Heart right ventricle (tissue), 16 donors: Measurements from ENCODE around the gene ADH7. TPM values are rescaled to one million over a fixed set of nuclear protein-coding genes. Genes with fewer than 3 reads are reported as not detected.
"Not testable (repeated sequence)": the region's sequence is repeated elsewhere in the genome, so short reads cannot be mapped to it uniquely, and the experiment has no call there.

Source experiments
- ATAC-seq, 8 donors: fragments of 200-7000 bp; cut with Tn5 transposase; one replicate each; pipeline ENCODE4 v1.9.1; 2020; ENCODE audit warnings: mild to moderate bottlenecking in 8 of 8, moderate library complexity in 8 of 8, moderate number of reproducible peaks in 1 of 8
- DNase-seq, 2 donors: peaks; one replicate each; pipeline ENCODE4 v3.0.0-alpha.2; 2020
- H3K27ac ChIP-seq, 10 donors: fragments of 200-600 bp; sonication (generic) in 2 of 10; one replicate each; pipeline versions ENCODE4 v1.5.0 to v1.8.0; 2020 to 2022; ENCODE audit warnings: mild to moderate bottlenecking in 3 of 10
- H3K27me3 ChIP-seq, 7 donors: fragments of 200-600 bp; one replicate each; pipeline ENCODE4 v1.8.0; 2021 to 2022; ENCODE audit warnings: mild to moderate bottlenecking in 2 of 7
- H3K36me3 ChIP-seq, 9 donors: fragments of 200-600 bp; sonication (generic) in 1 of 9; one replicate each; pipeline versions ENCODE4 v1.5.0 to v1.8.0; 2020 to 2022; ENCODE audit warnings: mild to moderate bottlenecking in 2 of 9
- H3K4me1 ChIP-seq, 9 donors: fragments of 200-600 bp; sonication (generic) in 1 of 9; one replicate each; pipeline versions ENCODE4 v1.5.0 to v1.8.0; 2020 to 2022; ENCODE audit warnings: mild to moderate bottlenecking in 4 of 9
- H3K4me3 ChIP-seq, 10 donors: fragments of 200-600 bp; sonication (generic) in 2 of 10; one replicate each; pipeline versions ENCODE4 v1.5.0 to v1.8.0; 2020 to 2022; ENCODE audit warnings: mild to moderate bottlenecking in 7 of 10, moderate library complexity in 2 of 10
- H3K9me3 ChIP-seq, 11 donors: fragments of 200-600 bp in 10 of 11; sonication (generic) in 2 of 11; one replicate each; pipeline versions ENCODE4 v1.5.0 to v1.8.0; 2013 to 2022; ENCODE audit warnings: mild to moderate bottlenecking in 2 of 11, control low read depth in 1 of 11, moderate library complexity in 1 of 11
- CTCF ChIP-seq, 9 donors: fragments of 200-600 bp; sonication (generic) in 2 of 9; IDR thresholded peaks; one replicate each; pipeline versions ENCODE4 v1.5.0 to v1.8.0; 2021 to 2022; ENCODE audit warnings: antibody characterized with exemption in 9 of 9, mild to moderate bottlenecking in 5 of 9, moderate library complexity in 1 of 9
- WGBS, 2 donors: extraction: QIAGEN DNeasy Blood & Tissue Kit; methylation state at CpG; one replicate each; pipeline ENCODE4 v1.1.7; 2013; ENCODE audit warnings: inconsistent platforms in 1 of 2; 5-methylcytosine and 5-hydroxymethylcytosine counted together
- intact Hi-C, 10 donors: fragments of 100-400 bp; cut with DNase I; formaldehyde crosslinking; loops; one replicate each; pipeline versions ENCODE4 v1.11.1 to v1.14.2; 2022
- polyA plus RNA-seq, 2 donors: library from polyadenylated mRNA; stranded (reverse); fragments of 200-250 nt; gene quantifications; one replicate each; pipeline ENCODE4 v1.2.3, GENCODE V29; 2013
- total RNA-seq, 10 donors: library from RNA; stranded (reverse); fragmentation: NEBNext Ultra II Directional in 3 of 10; extraction: Animal tissue kit (Norgen Biotek cat#: 25700) in 3 of 10; gene quantifications; one replicate each; pipeline versions ENCODE4 v1.2.1 to v1.2.4, GENCODE V29; 2021 to 2023
- donor health status: Arrhythmogenic right ventricular cardiomyopathy.
- donor health status: ischemic (EF 13 %, LVEDD 7.1; RV severe dilation, severe dysfunction).
- donor health status: healthy with polysubstance abuse.
- donor health status: DM: no; HTN: yes; CAD: no.
- donor health status: DM: no; HTN: no; CAD: no.
- donor health status: ischemic (EF 25% LVEDD 6.9; RV normal size, moderate dysfunction).
- donor health status: ischemic (EF 25% LVEDD 5.7; RV mildly dilated, moderate dysfunction).
- donor health status: healthy.
- donor health status: DM: yes; HTN: yes; CAD: no.
- donor health status: Ischemic cardiomyopathy.
- donor health status: ischemic (EF 35%, LVEDD 5.7; RV mildly dilated, moderate dysfunction).
- donor health status: nonischemic (EF 11% LVEDD 7.7; RV severe dilation, severe dysfunction).
- donor health status: DM: yes; HTN: yes; CAD: no.
- donor health status: PGD.
- donor health status: ischemic (EF 29% LVEDD 5.4; RV normal size, mild dysfunction).
- donor health status: nonischemic (EF 23%, LVEDD 6.1; RV moderate dilation, normal function).

Gene ADH7
- total and polyA plus RNA-seq, 12 donors: 0.04 TPM; not detected in 11

GRCh38 chr4:99430106-99430505 lies 5.0 kb downstream of the ADH7 start:
- H3K27ac ChIP-seq: no peak overlapping the region
- intact Hi-C loops: no loop called here
- no peak overlapping the region for H3K4me3 ChIP-seq
- DNase-seq (no peak), ATAC-seq (no peak)
- H3K27me3 ChIP-seq: no peaks in the 10 kb centered on the region
- H3K36me3 ChIP-seq: no peaks in the 10 kb centered on the region
- no peak for TF ChIP-seq CTCF (IDR thresholded peaks at IDR 0.05)
- H3K9me3 ChIP-seq: no peaks in the 10 kb centered on the region
- H3K4me1 ChIP-seq: no peaks in the 10 kb centered on the region

GRCh38 chr4:99417125-99417524 lies 18.0 kb downstream of the ADH7 start:
- 63 to 80% methylated on average over 2 of the region's 2 CpGs for WGBS, 2 donors
- no peak overlapping the region for H3K27ac ChIP-seq
- ATAC-seq (no peak), DNase-seq (no peak)
- no peaks in the 10 kb centered on the region for H3K27me3 ChIP-seq
- H3K4me3 ChIP-seq: no peak overlapping the region
- no peaks in the 10 kb centered on the region for H3K36me3 ChIP-seq
- no peaks in the 10 kb centered on the region for H3K4me1 ChIP-seq
- H3K9me3 ChIP-seq: peaks cover 0 to 11% (median 0%) of the 10 kb centered on the region in 11 donors
- intact Hi-C loops: no loop called here
- no peak for TF ChIP-seq CTCF (IDR thresholded peaks at IDR 0.05)

- DNase-seq, ATAC-seq, H3K36me3 ChIP-seq, H3K9me3 ChIP-seq, H3K27ac ChIP-seq, H3K4me1 ChIP-seq, intact Hi-C loops, H3K4me3 ChIP-seq, H3K27me3 ChIP-seq: not testable (repeated sequence)
- peak in 3 of 9 donors; percentile 10 to 25 (median 18) for TF ChIP-seq CTCF (IDR thresholded peaks at IDR 0.05)
- 52 to 54% methylated on average over 8 of the region's 8 CpGs for WGBS, 2 donors
Measured at GRCh38 chr4:99415762-99416161, 19.4 kb downstream of the ADH7 start.

- DNase-seq, H3K27me3 ChIP-seq, H3K4me1 ChIP-seq, H3K4me3 ChIP-seq, H3K9me3 ChIP-seq, ATAC-seq, H3K36me3 ChIP-seq, H3K27ac ChIP-seq, intact Hi-C loops: not testable (repeated sequence)
- WGBS, 2 donors: 76 to 91% methylated on average over 3 of the region's 3 CpGs
Measured at GRCh38 chr4:99414902-99415301, 20.2 kb downstream of the ADH7 start.

GRCh38 chr4:99414401-99414800 lies 20.7 kb downstream of the ADH7 start:
- H3K4me3 ChIP-seq: no peak overlapping the region
- no peak overlapping the region for H3K27ac ChIP-seq
- ATAC-seq (no peak), DNase-seq (no peak)
- no peaks in the 10 kb centered on the region for H3K36me3 ChIP-seq
- H3K4me1 ChIP-seq: no peaks in the 10 kb centered on the region
- no peaks in the 10 kb centered on the region for H3K9me3 ChIP-seq
- no peak for TF ChIP-seq CTCF (IDR thresholded peaks at IDR 0.05)
- intact Hi-C loops: no loop called here
- no peaks in the 10 kb centered on the region for H3K27me3 ChIP-seq
